Sigmoid colon (tissue), 7 donors: ENCODE measurements around the gene SNUPN. TPM values are rescaled to one million over a fixed set of nuclear protein-coding genes. Genes with fewer than 3 reads are reported as not detected.
"Not testable (repeated sequence)": the region's sequence is repeated elsewhere in the genome, so short reads cannot be mapped to it uniquely, and the experiment has no call there.

Experiments used
- DNase-seq: peaks from one replicate; pipeline ENCODE4 v3.0.0-alpha.2; 2019
- H3K27ac ChIP-seq, 4 donors: fragments of 200-600 bp; sonication (generic); one replicate each; pipeline ENCODE4 v1.5.1; 2016 to 2019; ENCODE audit warnings: mild to moderate bottlenecking in 1 of 4
- H3K27me3 ChIP-seq, 3 donors: fragments of 200-600 bp; sonication (generic); one replicate each; pipeline ENCODE4 v1.5.1; 2019; ENCODE audit warnings: mild to moderate bottlenecking in 1 of 3
- H3K36me3 ChIP-seq, 4 donors: fragments of 200-600 bp; sonication (generic); one replicate each; pipeline ENCODE4 v1.5.1; 2016 to 2019
- H3K4me1 ChIP-seq, 4 donors: fragments of 200-600 bp; sonication (generic); one replicate each; pipeline ENCODE4 v1.5.1; 2017 to 2019
- H3K4me3 ChIP-seq, 4 donors: fragments of 200-600 bp; sonication (generic); one replicate each; pipeline ENCODE4 v1.5.1; 2017 to 2019; ENCODE audit warnings: mild to moderate bottlenecking in 2 of 4, moderate library complexity in 1 of 4
- H3K9me3 ChIP-seq, 4 donors: fragments of 200-600 bp in 3 of 4; sonication (generic) in 3 of 4; one replicate each; pipeline versions ENCODE4 v1.5.1 to v1.6.1; 2013 to 2019
- EP300 ChIP-seq, 4 donors: sonication (generic); formaldehyde crosslinking; IDR thresholded peaks; one replicate each; pipeline ENCODE4 v1.6.1; 2017; ENCODE audit warnings: antibody characterized with exemption in 4 of 4
- POLR2A ChIP-seq, 2 donors: fragments of 450-650 bp; IDR thresholded peaks; one replicate each; pipeline ENCODE4 v1.6.1; 2016; ENCODE audit warnings: antibody characterized with exemption in 2 of 2, mild to moderate bottlenecking in 2 of 2, moderate library complexity in 2 of 2
- POLR2AphosphoS5 ChIP-seq, 4 donors: sonication (generic); formaldehyde crosslinking; IDR thresholded peaks; one replicate each; pipeline ENCODE4 v1.6.1; 2017; ENCODE audit warnings: antibody characterized with exemption in 4 of 4
- WGBS, 2 donors: extraction: QIAGEN DNeasy Blood & Tissue Kit; methylation state at CpG; one replicate each; pipeline ENCODE4 v1.1.7; 2013; 5-methylcytosine and 5-hydroxymethylcytosine counted together
- intact Hi-C: fragments of 100-400 bp; cut with DNase I; formaldehyde crosslinking; loops from one replicate; pipeline ENCODE4 v1.15.1; 2023
- polyA plus RNA-seq, 3 donors: library from polyadenylated mRNA; stranded (reverse); fragments of 200-250 nt; gene quantifications; one replicate each; pipeline ENCODE4 v1.2.3, GENCODE V29; 2013
- total RNA-seq, 4 donors: library from RNA; depleted of rRNA; stranded (reverse); fragments of >200 nt; gene quantifications; one replicate each; pipeline ENCODE4 v1.1.0, GENCODE V29; 2016
- TF ChIP-seq, protein P1 (sequence below), 4 experiments: fragments of 450-650 bp in 3 of 4; fragments of 200-600 bp in 1 of 4; IDR thresholded peaks; one replicate each; pipeline ENCODE4 v1.5.1; 2016 to 2019; ENCODE audit warnings: antibody characterized with exemption in 4 of 4, mild to moderate bottlenecking in 3 of 4, moderate library complexity in 2 of 4
- donor health status: healthy with polysubstance abuse.
- donor health status: Bipolar disorder and iron deficiency.
- donor health status: healthy.

SNUPN gene
- total and polyA plus RNA-seq, 7 donors = 15.3 to 28.6 (median 21.6) TPM

- 1% methylated on average over 16 of the region's 16 CpGs for WGBS, 2 donors
- TF ChIP-seq POLR2A (IDR thresholded peaks at IDR 0.05) = no peak
- no peak for TF ChIP-seq EP300 (IDR thresholded peaks at IDR 0.05)
- TF ChIP-seq, protein P1, sequence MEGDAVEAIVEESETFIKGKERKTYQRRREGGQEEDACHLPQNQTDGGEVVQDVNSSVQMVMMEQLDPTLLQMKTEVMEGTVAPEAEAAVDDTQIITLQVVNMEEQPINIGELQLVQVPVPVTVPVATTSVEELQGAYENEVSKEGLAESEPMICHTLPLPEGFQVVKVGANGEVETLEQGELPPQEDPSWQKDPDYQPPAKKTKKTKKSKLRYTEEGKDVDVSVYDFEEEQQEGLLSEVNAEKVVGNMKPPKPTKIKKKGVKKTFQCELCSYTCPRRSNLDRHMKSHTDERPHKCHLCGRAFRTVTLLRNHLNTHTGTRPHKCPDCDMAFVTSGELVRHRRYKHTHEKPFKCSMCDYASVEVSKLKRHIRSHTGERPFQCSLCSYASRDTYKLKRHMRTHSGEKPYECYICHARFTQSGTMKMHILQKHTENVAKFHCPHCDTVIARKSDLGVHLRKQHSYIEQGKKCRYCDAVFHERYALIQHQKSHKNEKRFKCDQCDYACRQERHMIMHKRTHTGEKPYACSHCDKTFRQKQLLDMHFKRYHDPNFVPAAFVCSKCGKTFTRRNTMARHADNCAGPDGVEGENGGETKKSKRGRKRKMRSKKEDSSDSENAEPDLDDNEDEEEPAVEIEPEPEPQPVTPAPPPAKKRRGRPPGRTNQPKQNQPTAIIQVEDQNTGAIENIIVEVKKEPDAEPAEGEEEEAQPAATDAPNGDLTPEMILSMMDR (IDR thresholded peaks at IDR 0.05) = no peak
- TF ChIP-seq POLR2AphosphoS5 (IDR thresholded peaks at IDR 0.05) = no peak
- Histone ChIP-seq H3K4me3 (peak overlapping the region; percentile 76 to 84 (median 81)), H3K27ac (peak overlapping the region; percentile 88 to 93 (median 92)), H3K4me1 (peaks cover 0 to 41% (median 29%) of the 10 kb centered on the region in 4 donors), H3K36me3 (no peaks in the 10 kb centered on the region), H3K27me3 (no peaks in the 10 kb centered on the region), H3K9me3 (no peaks in the 10 kb centered on the region)
- no peak for DNase-seq
- intact Hi-C loops = loop anchor here (5.0 kb wide), 3 partner anchors 43 to 163 kb away; no protein-coding TSS in a partner anchor
Measured at GRCh38 chr15:75639191-75639708, 13.7 kb upstream of the SNUPN start.

GRCh38 chr15:75637245-75638009 lies 11.9 kb upstream of the SNUPN start:
- H3K4me3 ChIP-seq = peak overlapping the region in 1 of 4 donors; percentile 80
- intact Hi-C loops = loop anchor here (5.0 kb wide), 3 partner anchors 45 to 165 kb away; no protein-coding TSS in a partner anchor
- H3K9me3 ChIP-seq = no peaks in the 10 kb centered on the region
- no peak for DNase-seq
- TF ChIP-seq POLR2AphosphoS5 (IDR thresholded peaks at IDR 0.05) (no peak), POLR2A (IDR thresholded peaks at IDR 0.05) (no peak), EP300 (IDR thresholded peaks at IDR 0.05) (no peak)
- TF ChIP-seq, protein P1 (IDR thresholded peaks at IDR 0.05) = no peak
- 68% methylated on average over 4 of the region's 4 CpGs for WGBS, 2 donors
- peaks cover 0 to 41% (median 29%) of the 10 kb centered on the region in 4 donors for H3K4me1 ChIP-seq
- H3K27me3 ChIP-seq = no peaks in the 10 kb centered on the region
- H3K36me3 ChIP-seq = no peaks in the 10 kb centered on the region
- H3K27ac ChIP-seq = peak overlapping the region; percentile 88 to 93 (median 92)

GRCh38 chr15:75636026-75636425 lies 10.5 kb upstream of the SNUPN start:
- 39 to 73% methylated on average over 6 of the region's 6 CpGs for WGBS, 2 donors
- Histone ChIP-seq H3K27me3 (no peaks in the 10 kb centered on the region), H3K4me1 (peaks cover 0 to 40% (median 28%) of the 10 kb centered on the region in 4 donors), H3K9me3 (no peaks in the 10 kb centered on the region), H3K27ac (no peak overlapping the region), H3K36me3 (no peaks in the 10 kb centered on the region), H3K4me3 (no peak overlapping the region)
- TF ChIP-seq POLR2A (IDR thresholded peaks at IDR 0.05) (no peak), EP300 (IDR thresholded peaks at IDR 0.05) (no peak), POLR2AphosphoS5 (IDR thresholded peaks at IDR 0.05) (no peak)
- TF ChIP-seq, protein P1 (IDR thresholded peaks at IDR 0.05) = no peak
- intact Hi-C loops = loop anchor here (5.0 kb wide), 3 partner anchors 46 to 166 kb away; no protein-coding TSS in a partner anchor
- no peak for DNase-seq

DNA sequence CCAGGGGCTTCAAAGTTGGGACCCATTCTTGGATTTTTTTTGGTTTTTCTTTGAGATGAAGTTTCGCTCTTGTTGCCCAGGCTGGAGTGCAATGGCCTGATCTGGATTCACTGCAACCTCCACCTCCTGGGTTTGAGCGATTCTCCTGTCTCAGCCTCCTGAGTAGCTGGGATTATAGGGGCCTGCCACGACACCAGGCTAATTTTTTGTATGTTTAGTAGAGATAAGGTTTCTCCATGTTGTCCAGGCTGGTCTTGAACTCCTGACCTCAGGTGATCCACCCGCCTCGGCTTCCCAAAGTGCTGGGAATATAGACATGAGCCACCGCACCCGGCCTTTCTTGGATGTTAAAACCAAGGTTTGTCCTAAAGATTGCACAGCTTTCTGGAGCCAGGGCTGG lies 8.4 kb upstream of the SNUPN start:
- 93 to 94% methylated on average over 7 of the region's 7 CpGs for WGBS, 2 donors
- H3K4me1 ChIP-seq = peaks cover 0 to 29% (median 19%) of the 10 kb centered on the region in 4 donors
- H3K27me3 ChIP-seq, intact Hi-C loops, H3K9me3 ChIP-seq, H3K27ac ChIP-seq, H3K36me3 ChIP-seq, H3K4me3 ChIP-seq, DNase-seq: not testable (repeated sequence)

DNA sequence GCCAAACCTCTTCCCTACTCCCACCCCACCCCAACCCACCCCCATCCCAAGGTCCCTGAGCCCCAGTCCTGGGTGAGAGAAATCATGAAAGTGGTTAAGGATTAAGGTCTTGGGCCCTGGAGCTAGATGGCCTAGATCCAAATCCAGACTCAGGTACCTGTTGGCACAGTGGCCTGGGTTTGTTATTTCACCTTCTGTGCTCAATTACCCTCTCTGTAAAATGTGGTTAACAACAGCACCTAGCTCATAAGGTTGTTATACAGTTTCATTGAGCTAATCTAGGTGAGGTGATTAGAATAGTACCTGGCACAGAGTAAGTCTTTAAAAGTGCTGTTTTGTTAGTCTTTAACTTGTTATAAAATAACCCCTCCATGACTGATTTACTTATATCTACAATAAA lies 6.4 kb upstream of the SNUPN start:
- Histone ChIP-seq H3K4me3 (no peak overlapping the region), H3K9me3 (no peaks in the 10 kb centered on the region), H3K36me3 (no peaks in the 10 kb centered on the region), H3K27me3 (no peaks in the 10 kb centered on the region), H3K27ac (no peak overlapping the region), H3K4me1 (peaks cover 0 to 9% (median under 1%) of the 10 kb centered on the region in 4 donors)
- intact Hi-C loops = no loop called here
- TF ChIP-seq, protein P1 (IDR thresholded peaks at IDR 0.05) = no peak
- TF ChIP-seq POLR2AphosphoS5 (IDR thresholded peaks at IDR 0.05) (no peak), POLR2A (IDR thresholded peaks at IDR 0.05) (no peak), EP300 (IDR thresholded peaks at IDR 0.05) (no peak)
- no peak for DNase-seq
